Measurements from ENCODE around the gene DMAC2L. TPM values are rescaled to one million over a fixed set of nuclear protein-coding genes. Genes with fewer than 3 reads are reported as not detected.
"Not testable (repeated sequence)": the region's sequence is repeated elsewhere in the genome, so short reads cannot be mapped to it uniquely, and the experiment has no call there.

Gene DMAC2L
- polyA plus RNA-seq, 1 experiment, result 12.6 TPM

- POLR2A ChIA-PET, result interaction anchor here (0.8 to 1.1 kb wide), 3 partner anchors 10 to 444 kb away, joined by 3 to 11 read pairs (median 5); partner anchors contain the start of gene SOS2
- H3K27ac ChIP-seq (ENCODE audit: low read depth, low read length), result no peak overlapping the region
- CTCF ChIA-PET, result interaction anchor here (1.1 to 2.2 kb wide), 4 partner anchors 9 to 449 kb away, joined by 4 to 10 read pairs (median 7); no protein-coding TSS in a partner anchor
- no peaks in the 10 kb centered on the region for H3K9me3 ChIP-seq (ENCODE audit: control insufficient read depth, insufficient read depth, low read length)
- DNase-seq (ENCODE audit: low read depth, low spot score), result no peak
- peak overlapping the region; percentile 88 for H3K4me3 ChIP-seq (ENCODE audit: low read depth, low read length)
- no peaks in the 10 kb centered on the region for H3K27me3 ChIP-seq (ENCODE audit: control insufficient read depth, insufficient read depth, low read length)
- TF ChIP-seq CTCF (IDR thresholded peaks at IDR 0.05; ENCODE audit: low read depth, low read length), result peak; percentile 50
These were observed 670 bp upstream of the DMAC2L start for GRCh38 chr14:50311337-50311971.

GRCh38 chr14:50312734-50313054, 570 bp downstream of the DMAC2L start:
- no peak for DNase-seq (ENCODE audit: low read depth, low spot score)
- Histone ChIP-seq H3K9me3 (ENCODE audit: control insufficient read depth, insufficient read depth, low read length) (no peaks in the 10 kb centered on the region), H3K27ac (ENCODE audit: low read depth, low read length) (peak overlapping the region; percentile 93), H3K4me3 (ENCODE audit: low read depth, low read length) (peak overlapping the region; percentile 88), H3K27me3 (ENCODE audit: control insufficient read depth, insufficient read depth, low read length) (no peaks in the 10 kb centered on the region)
- CTCF ChIA-PET, result interaction anchor here (0.6 to 2.2 kb wide), 4 partner anchors 8 to 451 kb away, joined by 3 to 10 read pairs (median 6); no protein-coding TSS in a partner anchor
- no peak for TF ChIP-seq CTCF (IDR thresholded peaks at IDR 0.05; ENCODE audit: low read depth, low read length)
- POLR2A ChIA-PET, result interaction anchor here (0.6 to 0.9 kb wide), 7 partner anchors 8 to 445 kb away, joined by 3 to 11 read pairs (median 3); partner anchors contain the start of gene ATL1

GRCh38 chr14:50314098-50314497, 2.0 kb downstream of the DMAC2L start:
- H3K9me3 ChIP-seq (ENCODE audit: control insufficient read depth, insufficient read depth, low read length); H3K4me3 ChIP-seq (ENCODE audit: low read depth, low read length); CTCF ChIA-PET; POLR2A ChIA-PET; DNase-seq (ENCODE audit: low read depth, low spot score); H3K27ac ChIP-seq (ENCODE audit: low read depth, low read length); H3K27me3 ChIP-seq (ENCODE audit: control insufficient read depth, insufficient read depth, low read length): not testable (repeated sequence)

GRCh38 chr14:50318031-50318626, 6.0 kb downstream of the DMAC2L start:
- POLR2A ChIA-PET, result interaction anchor here (0.6 kb wide), 1 partner anchor 397 kb away, joined by 3 read pairs; no protein-coding TSS in a partner anchor
- DNase-seq (ENCODE audit: low read depth, low spot score), result no peak

GRCh38 chr14:50319293-50319692, 7.2 kb downstream of the DMAC2L start:
- no peaks in the 10 kb centered on the region for H3K9me3 ChIP-seq (ENCODE audit: control insufficient read depth, insufficient read depth, low read length)
- H3K27ac ChIP-seq (ENCODE audit: low read depth, low read length), result no peak overlapping the region
- H3K4me3 ChIP-seq (ENCODE audit: low read depth, low read length), result no peak overlapping the region
- DNase-seq (ENCODE audit: low read depth, low spot score), result no peak
- ChIA-PET CTCF (interaction anchor here (0.7 to 3.6 kb wide), 8 partner anchors 13 to 541 kb away, joined by 3 to 19 read pairs (median 4); no protein-coding TSS in a partner anchor), POLR2A (no interaction called here)
- no peaks in the 10 kb centered on the region for H3K27me3 ChIP-seq (ENCODE audit: control insufficient read depth, insufficient read depth, low read length)
- TF ChIP-seq CTCF (IDR thresholded peaks at IDR 0.05; ENCODE audit: low read depth, low read length), result no peak

More at GRCh38 chr14:50318031-50318626, 6.0 kb downstream of the DMAC2L start:
- CTCF ChIA-PET, result interaction anchor here (0.6 to 1.9 kb wide), 26 partner anchors 9 to 1634 kb away, joined by 3 to 10 read pairs (median 4); partner anchors contain the start of gene MAP4K5
- Histone ChIP-seq H3K27ac (ENCODE audit: low read depth, low read length) (no peak overlapping the region), H3K9me3 (ENCODE audit: control insufficient read depth, insufficient read depth, low read length) (no peaks in the 10 kb centered on the region), H3K27me3 (ENCODE audit: control insufficient read depth, insufficient read depth, low read length) (no peaks in the 10 kb centered on the region), H3K4me3 (ENCODE audit: low read depth, low read length) (no peak overlapping the region)
- peak; percentile 78 for TF ChIP-seq CTCF (IDR thresholded peaks at IDR 0.05; ENCODE audit: low read depth, low read length)

All from AG04450 (cell line).